GM18873 (cell line): ENCODE data around the gene CCL18.
"Not testable (repeated sequence)": the region's sequence is repeated elsewhere in the genome, so short reads cannot be mapped to it uniquely, and the experiment has no call there.

Source experiments
- ATAC-seq: cut with Tn5 transposase; IDR thresholded peaks from one replicate; pipeline ENCODE4 v1.9.1; 2021; ENCODE audit warnings: mild to moderate bottlenecking, moderate library complexity, moderate number of reproducible peaks; ENCODE audit not compliant: unreplicated experiment, low FRiP score

The CCL18 gene, protein sequence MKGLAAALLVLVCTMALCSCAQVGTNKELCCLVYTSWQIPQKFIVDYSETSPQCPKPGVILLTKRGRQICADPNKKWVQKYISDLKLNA

DNA sequence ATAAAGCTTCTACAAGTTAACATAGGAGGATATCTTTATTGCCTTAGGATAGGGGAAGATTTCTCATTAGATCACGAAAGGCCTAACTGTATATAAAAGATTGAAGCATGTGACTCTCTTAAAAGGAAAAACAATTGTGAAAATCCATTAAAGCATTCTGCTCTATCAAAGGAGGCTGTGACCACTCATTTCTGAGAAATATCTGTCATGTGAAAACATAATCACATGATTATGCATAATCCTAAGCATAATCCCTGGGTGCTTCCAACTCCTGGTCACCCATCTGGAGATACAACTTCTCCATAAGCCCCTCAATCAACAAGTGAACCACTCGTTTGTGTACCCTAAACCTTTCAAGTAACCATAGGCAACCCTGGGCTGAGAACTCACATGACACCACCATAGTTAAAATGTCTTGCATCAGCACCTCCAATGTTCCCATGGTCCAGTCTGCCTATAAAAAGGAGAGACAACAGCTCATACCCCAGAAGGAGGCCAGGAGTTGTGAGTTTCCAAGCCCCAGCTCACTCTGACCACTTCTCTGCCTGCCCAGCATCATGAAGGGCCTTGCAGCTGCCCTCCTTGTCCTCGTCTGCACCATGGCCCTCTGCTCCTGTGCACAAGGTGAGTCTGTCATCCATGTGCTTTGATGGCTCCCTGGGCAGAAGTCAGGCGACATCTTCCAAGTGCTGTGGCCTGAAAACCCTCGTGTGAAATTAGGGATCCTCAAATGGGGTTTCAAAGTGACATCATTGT is at the start of gene CCL18:
CCL18 (plus strand) TSS at position 487 of the 756 bp plus-strand sequence; CDS start at position 558, 71 bp downstream.
- ATAC-seq, result no peak

DNA sequence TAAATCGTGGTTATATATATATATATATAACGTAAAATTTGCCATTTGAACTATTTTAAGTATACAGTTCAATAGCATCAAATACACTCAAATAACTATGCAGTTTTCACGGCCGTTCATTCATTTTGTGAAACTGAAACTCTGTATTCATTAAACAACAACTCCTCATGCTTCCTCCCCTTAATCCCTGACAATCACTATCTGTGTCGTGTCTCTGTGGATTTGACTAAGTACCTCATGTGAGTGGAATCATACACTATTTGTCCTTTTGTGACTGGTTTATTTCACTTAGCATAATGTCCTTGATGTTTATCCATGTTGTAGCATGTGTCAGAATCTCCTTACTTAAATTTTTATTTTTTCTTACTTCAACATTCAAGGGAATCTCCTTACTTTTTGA is 49.1 kb upstream of the CCL18 start:
- ATAC-seq, result no peak

DNA sequence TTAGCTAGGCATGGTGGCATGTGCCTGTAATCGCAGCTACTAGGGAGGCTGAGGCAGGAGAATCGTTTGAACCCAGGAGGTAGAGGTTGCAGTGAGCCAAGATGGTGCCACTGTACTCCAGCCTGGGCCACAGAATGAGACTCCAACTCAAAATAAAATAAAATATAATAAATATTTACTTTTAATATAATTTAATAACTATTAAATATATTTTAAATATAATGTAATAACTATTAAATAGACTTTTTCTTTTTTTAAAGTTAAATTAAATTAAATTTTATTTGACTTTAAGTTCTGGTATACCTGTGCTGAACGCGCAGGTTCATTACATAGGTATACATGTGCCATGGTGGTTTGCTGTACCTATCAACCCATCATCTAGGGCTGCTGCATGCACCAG is 48.2 kb upstream of the CCL18 start:
- ATAC-seq, result not testable (repeated sequence)

DNA sequence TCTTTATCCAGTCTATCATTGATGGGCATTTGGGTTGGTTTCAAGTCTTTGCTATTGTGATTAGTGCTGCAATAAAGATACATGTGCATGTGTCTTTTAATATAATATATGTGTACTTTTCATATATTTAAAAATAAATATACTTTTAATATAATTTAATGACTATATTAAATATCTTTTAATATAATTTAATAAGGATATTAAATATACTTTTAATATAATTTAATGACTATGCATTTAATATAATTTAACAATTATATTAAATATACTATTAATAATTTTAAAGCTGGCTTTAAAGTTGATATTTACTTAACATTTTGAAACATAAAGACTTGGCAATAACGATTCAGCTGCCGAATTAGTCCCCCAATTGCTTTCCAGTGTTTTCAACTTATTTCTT is 47.5 kb upstream of the CCL18 start:
- no peak for ATAC-seq

DNA sequence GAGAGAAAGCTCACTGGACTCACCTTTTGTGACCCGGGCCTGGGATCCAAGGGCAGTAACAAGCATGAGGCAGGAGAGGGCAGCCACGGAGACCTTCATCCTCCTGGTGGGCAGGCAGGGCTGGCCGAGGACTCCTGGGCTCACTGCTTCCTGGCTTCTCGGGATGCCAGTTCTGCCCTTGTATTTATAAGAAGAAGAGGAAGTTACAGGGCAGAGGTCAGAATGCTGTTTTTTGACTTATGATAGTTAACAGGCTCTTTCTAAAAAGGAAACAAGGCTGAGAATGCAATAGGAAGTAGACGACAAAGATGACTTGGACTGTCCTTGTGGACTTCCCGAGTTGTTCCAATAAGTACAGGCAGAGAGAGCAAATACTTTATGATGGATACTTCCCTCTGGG is 46.3 kb upstream of the CCL18 start, which contains the start of gene CCL23:
CCL23 (minus strand) TSS at position 174 of the 400 bp plus-strand sequence; CDS start at position 99, 75 bp downstream.
- no peak for ATAC-seq

DNA sequence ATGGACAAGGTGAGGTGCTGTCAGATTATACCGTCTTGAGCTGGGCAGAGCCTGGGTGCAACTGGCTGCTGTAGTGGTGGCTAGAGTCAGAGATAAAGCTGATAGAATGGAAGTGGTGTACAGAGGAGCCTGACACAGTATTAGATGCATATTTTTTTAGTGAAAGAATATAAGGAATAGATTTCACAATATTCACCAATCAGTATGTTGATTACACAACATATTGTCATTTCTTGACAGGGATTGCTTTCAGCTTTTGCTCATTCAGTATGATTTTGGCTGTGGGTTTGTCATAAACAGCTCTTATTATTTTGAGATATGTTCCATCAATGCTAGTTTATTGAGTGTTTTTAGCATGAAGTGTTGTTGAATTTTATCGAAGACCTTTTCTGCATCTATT is 44.6 kb upstream of the CCL18 start:
- ATAC-seq, result no peak

DNA sequence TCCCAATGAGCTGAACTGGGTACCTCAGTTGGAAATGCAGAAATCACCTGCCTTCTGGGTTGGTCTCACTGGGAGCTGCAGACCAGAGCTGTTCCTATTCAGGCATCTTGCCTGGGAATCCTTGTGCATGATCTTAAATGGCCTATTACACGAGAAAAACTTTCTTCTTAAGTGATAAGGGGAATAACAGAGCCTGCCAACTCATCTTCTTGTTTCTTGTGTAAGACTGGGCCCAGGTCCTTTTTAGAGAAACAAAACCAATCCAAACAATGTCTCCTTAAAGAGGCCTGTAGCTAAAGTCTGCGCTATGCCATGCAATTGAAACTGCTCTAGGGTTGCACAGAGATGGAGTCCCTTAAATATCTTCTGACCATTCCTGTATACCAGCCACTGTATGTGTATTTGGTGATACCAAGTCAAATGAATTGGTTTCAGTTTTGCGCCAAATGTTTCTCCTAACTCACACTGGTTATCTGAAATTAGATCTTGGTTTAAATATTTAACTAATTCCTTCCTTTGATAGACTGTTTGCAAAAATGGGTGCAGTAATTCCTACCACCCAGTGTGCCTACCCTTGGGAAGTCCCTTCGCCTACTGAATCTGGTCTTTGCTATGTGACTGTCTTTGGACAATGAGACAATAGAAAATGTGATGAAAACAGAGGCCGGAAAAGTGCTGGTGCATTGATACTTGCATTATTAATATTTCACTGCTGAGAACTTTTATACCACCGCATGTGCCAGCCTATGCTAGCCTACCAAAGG is 39.8 kb upstream of the CCL18 start:
- no peak for ATAC-seq

DNA sequence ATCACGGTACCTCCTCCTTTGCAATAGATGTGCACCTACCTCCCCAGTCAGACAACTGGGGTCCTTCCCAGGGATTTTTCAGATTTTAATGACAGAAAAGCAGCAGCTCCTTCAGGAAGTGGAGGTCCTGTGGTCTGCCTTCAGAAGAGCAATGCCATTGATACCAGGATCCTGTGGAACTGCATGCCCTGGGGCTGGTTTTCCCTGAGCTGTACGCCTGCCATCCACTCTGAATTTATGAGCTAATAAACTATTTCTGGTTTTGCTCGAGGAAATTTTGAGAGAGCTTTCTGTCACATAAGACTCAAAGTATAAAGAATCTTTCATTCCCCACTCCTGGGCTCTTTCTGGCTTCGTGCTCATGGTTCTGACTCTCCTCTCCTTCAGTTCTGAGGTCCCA is 36.3 kb upstream of the CCL18 start:
- no peak for ATAC-seq

DNA sequence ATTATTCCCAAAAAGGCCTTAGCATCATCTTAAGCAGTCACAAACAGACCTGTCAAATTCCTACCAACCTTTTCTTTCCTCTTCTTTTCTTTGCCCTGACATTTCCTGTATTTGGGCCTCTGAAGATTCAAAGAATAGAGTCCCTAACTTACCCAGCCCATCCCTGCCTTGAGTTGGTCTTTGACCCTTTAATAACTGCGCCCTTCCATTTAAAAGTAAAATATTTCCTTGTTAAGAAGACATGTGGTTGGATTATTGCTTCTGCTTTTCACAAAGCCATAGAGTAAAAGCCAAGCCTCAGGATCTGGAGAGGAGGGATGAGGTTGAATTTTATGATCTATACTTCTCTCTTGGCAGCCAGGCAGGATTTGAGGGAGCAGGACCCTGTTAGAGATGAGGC is 33.1 kb upstream of the CCL18 start:
- ATAC-seq, result no peak

DNA sequence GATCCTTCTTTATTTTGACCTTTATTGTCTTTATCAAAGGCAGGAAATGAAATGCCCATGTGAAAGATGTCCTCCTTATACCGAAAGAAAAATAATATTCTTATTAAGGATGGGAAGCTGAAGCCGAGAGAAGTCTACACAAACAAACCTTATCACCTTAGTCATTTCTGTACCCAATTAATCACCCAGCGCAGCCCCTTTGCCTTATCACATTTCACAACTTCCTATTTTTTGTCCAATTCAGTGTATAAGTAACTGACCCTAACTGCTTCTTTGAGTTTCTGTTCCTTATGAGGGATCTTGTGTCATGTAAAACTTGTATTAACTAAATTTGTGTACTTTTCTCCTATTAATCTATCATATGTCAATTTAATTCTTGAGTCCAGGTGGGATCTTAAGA is 29.9 kb upstream of the CCL18 start:
- ATAC-seq, result no peak

DNA sequence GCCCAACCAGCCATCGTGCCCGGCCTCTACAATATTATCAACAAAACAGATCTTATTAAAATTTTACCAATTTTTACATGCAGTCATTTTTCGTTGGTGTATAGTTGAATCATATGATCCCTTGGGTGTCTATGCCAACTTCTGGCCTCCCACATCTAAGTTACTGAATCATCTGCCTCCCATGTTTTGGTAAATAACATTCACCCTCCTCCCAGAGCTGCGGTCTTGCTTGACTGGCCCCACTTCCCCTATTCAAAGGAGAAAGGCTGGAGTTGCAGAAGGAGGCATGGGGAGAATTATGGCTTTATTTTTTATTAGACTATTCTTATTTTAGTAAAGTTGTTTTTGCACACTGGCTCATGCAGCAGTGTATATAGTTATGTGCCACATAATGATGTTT is 27.8 kb upstream of the CCL18 start:
- ATAC-seq, result no peak

DNA sequence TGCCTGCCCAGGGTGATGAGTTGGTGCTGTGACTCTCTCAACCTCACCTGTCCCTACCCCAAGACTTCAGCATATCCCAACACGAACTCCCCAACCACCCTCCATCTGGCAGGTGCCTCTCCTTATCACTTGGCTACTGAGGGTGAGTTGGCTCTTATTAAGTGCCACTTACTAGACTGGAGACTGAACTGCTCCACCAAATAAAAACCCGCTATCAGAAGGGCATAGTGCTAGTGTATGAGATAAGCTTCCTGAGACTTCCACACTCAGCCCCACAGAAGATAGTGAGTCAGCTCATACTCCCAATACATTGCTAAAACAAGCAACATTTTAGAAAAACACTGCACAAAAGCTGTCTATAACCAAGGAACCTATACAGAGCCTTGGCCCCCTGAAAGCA is 16.0 kb upstream of the CCL18 start:
- no peak for ATAC-seq

DNA sequence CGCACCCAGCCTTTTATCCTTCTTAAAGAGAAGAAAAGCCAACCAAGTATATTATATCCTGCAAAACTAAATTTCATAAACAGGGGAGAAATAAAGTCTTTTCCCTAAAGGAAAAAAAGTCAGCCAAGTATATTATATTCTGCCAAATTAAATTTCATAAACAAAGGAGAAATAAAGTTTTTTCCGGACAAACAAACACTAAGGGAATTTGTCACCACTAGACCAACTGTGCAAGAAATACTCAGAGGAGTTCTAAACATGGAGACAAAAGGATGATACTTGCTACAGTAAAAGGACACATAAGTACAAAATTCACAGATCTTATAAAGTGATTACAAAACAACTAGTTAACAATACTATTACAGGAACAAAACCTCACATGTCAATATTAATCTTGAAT is 14.4 kb upstream of the CCL18 start:
- ATAC-seq, result no peak

DNA sequence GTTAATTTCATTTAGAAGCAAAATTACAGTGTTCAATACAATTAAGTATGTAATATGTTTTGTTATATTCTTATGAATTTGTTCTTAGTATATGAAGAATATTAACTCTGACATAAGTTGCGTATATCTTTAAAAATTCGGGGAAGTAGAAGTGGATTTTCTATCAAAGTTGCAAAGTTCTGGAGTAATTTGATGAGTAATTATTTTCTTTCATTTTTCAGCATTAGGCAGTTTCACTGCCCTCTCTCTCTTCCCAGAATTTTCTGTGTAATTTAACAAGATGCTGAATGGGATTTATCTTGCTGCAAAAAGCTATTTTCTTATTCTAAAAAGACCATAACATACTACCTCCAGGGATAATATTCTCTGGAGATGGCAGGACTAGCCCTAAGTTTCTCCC is 8.9 kb upstream of the CCL18 start:
- no peak for ATAC-seq

DNA sequence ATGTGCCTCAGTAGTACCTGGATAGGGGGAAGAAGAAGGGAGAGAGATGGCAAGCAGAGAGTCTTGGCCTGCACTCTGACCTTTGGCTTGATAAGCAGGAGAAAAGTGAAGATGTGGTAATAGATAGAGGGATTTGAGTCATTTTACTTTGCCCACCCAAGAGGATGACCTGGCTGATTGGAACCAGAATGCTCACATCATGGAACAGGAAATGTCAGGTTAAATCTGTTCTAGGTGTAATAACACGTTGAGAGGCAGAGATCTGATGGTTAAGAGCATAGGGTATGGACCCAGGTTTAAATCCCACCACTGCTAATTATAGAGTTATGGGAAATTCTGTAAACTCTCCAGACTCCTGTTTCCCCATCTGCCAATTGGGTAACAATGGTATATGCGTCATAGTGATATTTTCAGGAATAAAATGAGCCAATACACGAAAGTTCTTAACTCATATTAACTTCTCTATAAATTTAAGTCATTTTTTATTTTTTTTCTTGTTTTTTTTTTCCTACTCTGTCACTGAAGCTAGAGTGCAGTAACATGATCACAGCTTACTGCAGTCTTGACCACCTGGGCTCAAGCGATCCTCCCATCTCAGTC is 8.1 kb upstream of the CCL18 start:
- no peak for ATAC-seq

DNA sequence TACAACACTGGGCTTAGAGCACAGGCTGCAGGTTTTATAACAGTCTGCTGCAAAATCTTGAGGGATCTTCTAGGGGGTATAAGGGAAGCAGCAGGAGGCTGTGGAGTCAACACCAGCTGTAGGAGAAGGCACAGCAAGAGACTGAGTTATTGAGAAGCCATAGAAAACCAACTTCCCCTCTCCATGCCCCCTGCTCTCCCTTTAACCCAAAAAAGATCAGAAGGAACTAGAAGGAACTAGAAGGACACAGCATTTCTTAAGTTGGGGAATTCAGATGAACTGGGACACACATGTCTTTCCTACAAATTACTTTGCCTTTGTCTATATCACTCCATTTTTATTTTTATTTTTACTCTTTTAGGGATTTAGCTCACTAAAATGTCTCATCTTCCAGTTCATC is 6.2 kb upstream of the CCL18 start:
- ATAC-seq, result no peak

DNA sequence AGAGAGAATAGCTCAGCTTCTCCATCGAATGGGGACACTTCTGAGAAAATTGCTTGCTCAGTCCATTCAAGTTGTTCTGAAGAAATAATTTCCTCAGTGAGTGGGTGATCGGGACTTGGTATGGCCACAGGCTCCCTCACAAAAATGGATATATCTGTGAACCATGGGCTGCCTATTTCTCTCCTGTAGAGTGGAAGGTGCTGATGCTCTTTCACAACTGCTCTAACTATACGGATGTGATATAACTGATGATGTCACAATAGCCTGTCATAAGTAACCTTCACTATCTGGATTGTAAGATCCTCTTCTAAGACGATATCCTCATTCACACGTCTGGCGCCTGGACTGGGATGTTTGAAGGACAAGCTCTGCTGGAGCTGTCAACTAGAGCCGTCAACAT is 4.7 kb upstream of the CCL18 start:
- no peak for ATAC-seq

DNA sequence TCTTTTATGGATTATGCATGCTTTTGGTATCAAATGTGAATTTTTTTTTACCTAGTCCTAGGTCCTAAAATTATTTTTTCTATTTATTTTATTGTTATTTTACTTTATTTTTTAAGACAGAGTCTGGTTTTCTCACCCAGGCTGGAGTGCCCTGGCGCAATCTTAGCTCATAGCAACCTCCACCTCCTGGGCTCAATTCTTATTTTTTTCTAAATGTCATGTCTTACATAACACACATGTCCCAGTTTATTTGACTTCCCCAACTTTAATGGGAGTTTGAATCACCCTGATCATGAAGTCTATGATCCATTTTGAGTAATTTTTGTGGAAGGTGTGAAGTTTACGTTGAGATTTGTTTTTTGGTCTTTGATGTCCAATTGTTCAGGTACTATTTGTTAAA is 3.3 kb upstream of the CCL18 start:
- no peak for ATAC-seq

DNA sequence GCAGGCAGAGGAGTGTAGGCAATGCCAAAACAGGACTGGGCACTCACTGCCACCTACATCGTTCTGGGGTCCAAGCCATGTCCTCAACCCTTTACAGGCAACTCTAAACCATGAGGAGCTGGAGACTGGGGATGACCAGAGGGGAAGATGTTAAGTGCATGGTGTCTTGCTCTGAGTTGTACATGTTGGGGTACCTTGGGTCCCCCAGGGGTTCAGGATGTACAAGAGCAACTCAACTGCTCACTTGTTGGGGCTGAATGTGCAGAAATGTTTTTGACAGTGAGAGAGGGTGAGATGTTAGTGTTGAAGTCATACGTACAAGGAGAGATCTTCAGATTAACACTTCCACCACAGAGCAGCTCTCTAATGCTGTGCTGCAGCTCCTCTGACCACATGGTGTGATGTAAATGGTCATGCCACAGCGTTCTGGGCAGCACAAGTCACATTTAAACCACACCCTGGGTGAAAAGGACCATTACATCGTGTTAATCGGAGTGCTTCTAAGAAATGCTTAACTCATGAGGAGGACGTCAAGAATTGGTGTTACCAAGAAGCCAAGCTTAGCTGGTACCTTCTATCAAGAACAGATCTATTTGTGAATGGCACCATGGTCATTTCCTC is 2.4 kb downstream of the CCL18 start:
- ATAC-seq, result no peak

DNA sequence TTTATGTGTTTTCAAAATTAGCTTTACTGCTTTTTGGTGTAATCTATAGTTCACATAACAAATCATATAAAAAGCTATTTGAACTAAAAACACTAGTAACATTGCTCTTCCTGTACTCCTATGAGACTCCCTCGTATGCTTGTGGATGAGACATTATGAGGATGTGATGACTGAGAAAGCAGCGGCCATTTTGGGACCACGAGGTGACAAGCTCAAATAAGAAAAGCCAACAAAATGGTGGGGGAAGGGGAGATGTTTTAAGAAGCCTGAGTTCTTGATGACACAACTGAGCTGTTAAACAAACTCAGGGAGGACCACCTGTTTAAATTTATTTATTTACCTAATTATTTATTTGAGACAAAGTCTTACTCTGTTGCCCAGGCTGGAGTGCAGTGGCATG is 4.5 kb downstream of the CCL18 start:
- no peak for ATAC-seq

DNA sequence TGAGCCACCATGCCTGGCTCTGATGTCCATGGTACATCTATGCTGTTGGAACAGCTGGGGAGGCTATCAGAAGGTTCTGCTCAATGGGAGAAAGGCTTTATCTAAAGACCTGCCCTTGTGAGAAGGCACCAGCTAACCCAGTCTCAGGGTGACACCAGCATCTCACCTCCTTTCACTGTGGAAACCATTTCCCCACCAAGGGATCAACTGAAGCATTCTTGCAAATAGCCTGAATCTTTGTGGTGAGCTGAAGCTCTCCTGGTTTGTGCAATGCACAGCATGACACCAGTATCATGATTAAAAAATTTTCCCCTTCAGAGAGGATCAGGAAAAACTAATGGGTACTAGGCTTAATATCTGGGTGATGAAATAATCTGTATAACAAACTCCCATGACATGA is 5.1 kb downstream of the CCL18 start:
- no peak for ATAC-seq
